Kidney tubule cell (primary cell): ENCODE measurements around the gene NAXE.
"Not testable (repeated sequence)": the region's sequence is repeated elsewhere in the genome, so short reads cannot be mapped to it uniquely, and the experiment has no call there.

Experiments
- DNase-seq: peaks from one replicate; pipeline ENCODE4 v3.0.0-alpha.2; 2018; ENCODE audit warnings: low spot score

The NAXE gene

DNA sequence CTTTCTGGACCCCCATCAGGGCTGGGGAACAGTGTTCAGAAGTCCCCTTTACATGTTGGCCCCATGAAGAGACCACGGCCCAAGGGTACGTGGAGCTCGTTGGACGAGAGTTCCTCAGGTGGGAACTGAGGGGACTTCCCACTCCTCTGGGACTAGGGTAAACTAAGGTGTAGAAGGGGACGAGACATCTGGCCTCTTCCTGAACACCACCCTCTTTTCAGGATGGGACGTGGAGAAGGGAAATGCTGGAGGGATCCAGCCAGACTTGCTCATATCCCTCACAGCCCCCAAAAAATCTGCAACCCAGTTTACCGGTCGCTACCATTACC, 2.0 kb downstream of the NAXE start:
- DNase-seq = no peak

GRCh38 chr1:156594190-156594589, 2.6 kb downstream of the NAXE start:
- no peak for DNase-seq

DNA sequence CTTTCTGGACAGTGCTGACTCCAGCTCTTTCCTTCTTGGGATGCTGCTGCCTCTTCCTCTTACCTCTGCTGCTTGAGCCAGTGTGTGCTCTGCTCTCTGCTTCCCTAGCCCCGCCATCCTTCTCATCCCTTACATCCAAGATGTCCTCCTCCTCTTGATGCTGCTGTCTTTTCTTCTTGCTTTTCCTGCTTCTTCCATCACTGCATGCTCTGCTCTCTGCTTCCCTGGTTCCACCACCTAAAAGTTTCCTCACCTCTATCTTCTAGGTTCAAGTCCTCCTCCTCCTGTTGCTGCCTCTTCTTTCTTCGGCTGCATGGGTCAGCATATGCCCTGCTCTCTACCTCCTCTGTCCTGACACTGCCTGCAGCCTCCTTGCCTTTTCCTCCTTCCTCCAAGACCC, 3.4 kb downstream of the NAXE start:
- no peak for DNase-seq

- DNase-seq = no peak
Observed at GRCh38 chr1:156596426-156596825, 4.8 kb downstream of the NAXE start.

GRCh38 chr1:156598125-156598524, 6.5 kb downstream of the NAXE start:
- DNase-seq = no peak

DNA sequence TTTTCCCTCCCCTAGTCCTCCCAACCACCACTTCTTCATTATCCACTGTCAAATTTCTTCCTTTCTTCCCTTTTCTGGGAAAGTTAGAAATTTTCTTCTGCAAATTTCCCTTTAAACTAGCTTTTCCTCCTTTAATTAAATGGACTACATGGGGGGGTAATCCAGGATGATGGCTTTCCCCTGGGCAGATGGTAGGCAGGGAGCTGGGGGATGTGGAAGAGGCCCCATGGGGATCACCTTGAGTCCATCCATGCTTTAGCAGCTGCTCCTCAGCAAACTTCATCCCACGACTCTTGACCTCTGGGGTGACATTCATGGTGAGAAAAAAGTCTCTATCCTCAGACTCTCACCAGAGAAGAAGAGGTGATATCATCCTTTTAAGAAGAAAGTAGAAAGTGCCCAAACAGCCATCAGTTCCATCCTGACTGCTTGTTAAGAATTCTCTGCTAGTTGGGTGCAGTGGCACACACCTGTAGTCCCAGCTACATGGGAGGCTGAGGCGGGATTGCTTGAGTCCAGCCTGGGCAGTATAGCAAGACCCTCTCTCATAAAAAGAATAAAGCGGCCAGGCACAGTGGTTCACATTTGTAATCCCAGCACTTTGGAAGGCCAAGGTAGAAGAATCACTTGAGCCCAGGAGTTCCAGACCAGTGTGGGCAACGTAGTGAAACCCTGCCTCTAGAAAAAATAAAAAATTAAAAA, 7.3 kb downstream of the NAXE start:
- no peak for DNase-seq

GRCh38 chr1:156599811-156600210, 8.2 kb downstream of the NAXE start:
- peak; percentile 50 for DNase-seq

GRCh38 chr1:156600733-156601121, 9.2 kb downstream of the NAXE start:
- no peak for DNase-seq

DNA sequence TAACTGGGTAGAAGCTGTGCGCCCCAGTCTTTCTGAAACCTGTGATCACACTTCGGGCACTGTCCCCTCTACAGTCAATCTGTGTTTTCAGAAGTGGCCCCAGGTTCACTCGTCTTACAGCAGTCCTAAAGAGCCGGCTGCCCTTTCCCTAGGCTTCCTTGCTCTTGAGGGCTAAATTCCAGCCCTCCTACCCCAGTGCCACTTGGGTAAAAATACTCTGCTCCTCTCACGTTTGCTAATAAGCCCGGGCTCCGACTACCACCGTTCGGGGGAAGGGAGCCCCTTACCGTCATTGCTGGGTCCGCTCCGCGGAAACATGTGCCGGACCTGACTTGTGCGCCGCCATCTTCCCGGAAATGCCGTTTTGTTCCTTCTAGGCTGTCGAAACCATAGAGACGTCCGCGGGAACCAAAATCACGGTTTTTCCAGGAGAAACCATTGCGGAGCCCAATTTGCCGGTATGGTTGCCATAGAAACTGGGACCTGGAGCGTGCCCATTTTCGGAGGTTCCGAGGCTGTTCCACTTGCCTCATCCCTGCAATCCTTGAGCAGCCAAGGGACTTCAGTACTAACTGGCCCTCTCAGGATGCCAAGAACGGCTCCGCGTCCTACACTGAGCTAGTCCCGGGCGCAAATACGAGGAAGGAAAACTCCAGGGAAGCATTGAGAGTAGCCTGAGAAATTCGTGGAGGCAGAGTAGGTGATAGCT, 9.7 kb downstream of the NAXE start, which contains the start of gene GPATCH4:
GPATCH4 (minus strand) TSS at position 358 of the 709 bp plus-strand sequence.
- peak; percentile 88 for DNase-seq

- peak; percentile 61 for DNase-seq
Observed at GRCh38 chr1:156601892-156602291, 10.3 kb downstream of the NAXE start.

GRCh38 chr1:156602557-156602993, 11.0 kb downstream of the NAXE start:
- DNase-seq = no peak

DNA sequence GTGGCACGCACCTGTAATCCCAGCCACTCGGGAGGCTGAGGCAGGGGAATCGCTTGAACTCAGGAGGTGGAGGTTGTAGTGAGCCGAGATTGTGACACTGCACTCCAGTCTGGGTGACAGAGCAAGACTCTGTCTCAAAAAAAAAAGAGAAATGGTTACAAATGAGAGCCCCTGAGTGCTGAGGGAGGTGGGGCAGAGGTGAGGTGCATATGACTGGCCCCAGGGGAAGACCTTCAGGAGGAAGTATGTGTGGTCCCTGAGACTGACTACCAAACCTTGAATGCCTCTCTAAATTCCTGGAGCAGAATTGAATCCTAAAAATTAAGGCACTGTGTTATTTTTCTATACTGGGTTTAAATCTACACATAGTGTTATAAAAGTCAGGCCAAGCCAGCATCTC, 15.8 kb downstream of the NAXE start:
- DNase-seq = not testable (repeated sequence)

GRCh38 chr1:156608036-156608674, 16.6 kb downstream of the NAXE start:
- peak; percentile 76 for DNase-seq

GRCh38 chr1:156608981-156609380, 17.4 kb downstream of the NAXE start:
- DNase-seq = peak; percentile 52

DNA sequence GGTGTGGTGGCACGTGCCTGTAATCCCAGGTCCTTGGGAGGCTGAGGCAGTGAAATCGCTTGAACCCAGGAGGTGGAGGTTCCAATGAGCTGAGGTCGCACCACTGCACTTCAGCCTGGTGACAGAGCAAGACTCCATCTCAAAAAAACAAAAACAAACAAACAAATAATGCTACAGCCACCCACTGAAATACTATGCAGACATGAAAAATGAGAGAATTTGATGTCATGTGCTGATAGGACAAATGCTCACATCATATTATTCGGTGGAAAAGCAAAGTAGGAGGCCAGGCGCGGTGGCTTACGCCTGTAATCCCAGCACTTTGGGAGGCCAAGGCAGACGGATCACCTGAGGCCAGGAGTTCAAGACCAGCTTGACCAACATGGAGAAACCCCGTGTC, 18.5 kb downstream of the NAXE start:
- DNase-seq = not testable (repeated sequence)

- no peak for DNase-seq
Observed at GRCh38 chr1:156612666-156613065, 21.1 kb downstream of the NAXE start.

GRCh38 chr1:156615946-156616345, 24.4 kb downstream of the NAXE start:
- DNase-seq = no peak

DNA sequence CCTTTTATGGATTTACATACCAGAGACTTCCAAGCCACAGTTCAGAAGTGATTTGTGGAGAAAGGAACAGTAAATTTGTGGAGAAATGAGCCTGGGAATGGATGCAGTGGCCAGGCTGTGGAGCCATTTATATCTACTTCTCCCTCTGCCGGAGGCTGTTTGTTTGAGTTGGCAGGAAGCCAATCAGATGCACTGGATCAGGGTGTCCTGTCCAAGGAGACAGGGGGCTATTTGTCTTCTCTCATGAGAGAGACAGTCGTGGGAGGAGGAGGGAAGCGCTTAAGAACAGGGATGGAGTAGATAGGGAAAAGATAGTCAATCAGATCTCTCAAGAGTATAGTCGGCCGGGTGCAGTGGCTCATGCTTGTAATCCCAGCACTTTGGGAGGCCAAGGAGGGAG, 24.9 kb downstream of the NAXE start:
- peak; percentile 28 for DNase-seq

GRCh38 chr1:156618853-156619581, 27.4 kb downstream of the NAXE start, which contains the start of gene HAPLN2:
Gene HAPLN2, plus strand, starts transcription at chr1:156619415. Its CDS starts 4,076 bp downstream, at chr1:156623491.
- DNase-seq = no peak

- no peak for DNase-seq
Observed at GRCh38 chr1:156619582-156619955, 28.0 kb downstream of the NAXE start.

DNA sequence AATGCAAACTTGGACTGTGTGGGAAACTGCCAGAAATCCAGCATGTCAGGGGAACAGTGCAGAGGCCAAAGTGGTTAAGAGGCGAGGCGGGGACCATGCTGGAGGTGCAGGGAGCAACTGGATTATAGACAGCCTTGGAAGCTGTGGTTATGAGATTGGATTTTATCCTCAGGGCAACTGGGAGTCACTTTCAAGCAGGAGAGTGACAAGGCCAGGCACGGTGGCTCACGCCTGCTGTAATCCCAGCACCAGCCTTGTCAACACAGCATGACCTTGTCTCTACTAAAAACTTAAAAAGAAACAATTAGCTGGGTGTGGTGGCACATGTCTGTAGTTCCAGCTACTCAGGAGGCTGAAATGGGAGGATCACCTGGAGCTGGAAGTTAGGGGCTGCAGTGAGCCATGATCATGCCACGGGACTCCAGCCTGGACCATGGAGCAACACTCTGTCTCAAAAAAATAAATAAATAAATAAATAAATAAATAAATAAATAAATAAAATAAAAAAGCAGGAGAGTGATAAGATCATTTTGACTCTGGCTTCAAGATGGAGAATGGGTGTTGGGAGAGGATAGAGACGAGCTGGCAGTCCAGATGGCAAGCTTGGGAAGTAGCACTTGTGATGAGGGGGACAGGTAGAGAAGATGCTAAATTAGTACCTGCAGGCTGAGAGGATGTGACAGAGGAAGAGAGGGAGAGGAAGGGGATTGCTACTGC, 31.2 kb downstream of the NAXE start:
- no peak for DNase-seq
